Neural cell (in vitro differentiated cells): Measurements from ENCODE around the gene FLOT1.

Experiments used
- CTCF ChIP-seq: fragments of 450-650 bp; IDR thresholded peaks from 2 replicates; pipeline ENCODE4 v1.5.1; 2014; ENCODE audit warnings: antibody characterized with exemption, mild to moderate bottlenecking, moderate library complexity; ENCODE audit not compliant: poor library complexity, severe bottlenecking
- EZH2 ChIP-seq: fragments of 200-600, 300-800 bp; shearing (Covaris generic), sonication (generic); IDR thresholded peaks from 2 replicates; pipeline ENCODE4 v1.6.1; 2014; ENCODE audit warnings: antibody characterized with exemption, low read length, borderline replicate concordance, mild to moderate bottlenecking; ENCODE audit not compliant: insufficient read depth, poor library complexity, severe bottlenecking
- POLR2AphosphoS5 ChIP-seq: IDR thresholded peaks from 2 replicates; pipeline ENCODE4 v1.6.1; 2012
- TAF1 ChIP-seq: IDR thresholded peaks from 2 replicates; pipeline ENCODE4 v1.6.1; 2012; ENCODE audit warnings: low read depth

- TF ChIP-seq CTCF (no peak), EZH2 (no peak), POLR2AphosphoS5 (peak; percentile 56), TAF1 (no peak)
Observed at GRCh38 chr6:30724906-30725667, 17.4 kb downstream of the FLOT1 start.
